ENCODE results near the gene SYTL4.

Gene SYTL4

DNA sequence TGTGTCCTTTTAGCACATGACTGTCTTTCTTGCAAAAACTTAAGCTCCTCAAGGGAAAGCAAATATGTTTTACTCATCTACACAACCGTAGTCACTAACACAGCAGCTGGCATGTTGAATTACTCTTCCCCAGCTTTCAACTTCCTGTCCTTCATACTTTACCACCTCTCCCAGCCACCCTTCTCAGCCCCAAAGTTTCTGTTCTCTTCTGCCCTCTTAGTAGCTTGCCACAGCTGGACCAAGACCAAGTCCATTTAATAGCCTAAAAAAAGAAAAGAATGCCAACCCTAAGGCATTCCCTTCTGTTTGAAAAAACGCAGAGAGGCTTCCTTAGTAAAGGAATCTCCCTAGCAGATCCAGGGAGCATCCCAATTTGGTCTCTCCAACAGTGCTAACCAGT, 51.2 kb downstream of the SYTL4 start:
- TF ChIP-seq EZH2phosphoT487 (IDR thresholded peaks at IDR 0.05; ENCODE audit: borderline replicate concordance, low read length) = no peak
- no peak for TF ChIP-seq CTCF (IDR thresholded peaks at IDR 0.05; ENCODE audit: low read depth, low read length, poor library complexity, severe bottlenecking)
- Histone ChIP-seq H4K20me1 (ENCODE audit: control insufficient read depth, insufficient read depth, low read depth, low read length) (no peaks in the 10 kb centered on the region), H3K9me3 (ENCODE audit: control insufficient read depth, insufficient read depth, low read length) (no peaks in the 10 kb centered on the region)

DNA sequence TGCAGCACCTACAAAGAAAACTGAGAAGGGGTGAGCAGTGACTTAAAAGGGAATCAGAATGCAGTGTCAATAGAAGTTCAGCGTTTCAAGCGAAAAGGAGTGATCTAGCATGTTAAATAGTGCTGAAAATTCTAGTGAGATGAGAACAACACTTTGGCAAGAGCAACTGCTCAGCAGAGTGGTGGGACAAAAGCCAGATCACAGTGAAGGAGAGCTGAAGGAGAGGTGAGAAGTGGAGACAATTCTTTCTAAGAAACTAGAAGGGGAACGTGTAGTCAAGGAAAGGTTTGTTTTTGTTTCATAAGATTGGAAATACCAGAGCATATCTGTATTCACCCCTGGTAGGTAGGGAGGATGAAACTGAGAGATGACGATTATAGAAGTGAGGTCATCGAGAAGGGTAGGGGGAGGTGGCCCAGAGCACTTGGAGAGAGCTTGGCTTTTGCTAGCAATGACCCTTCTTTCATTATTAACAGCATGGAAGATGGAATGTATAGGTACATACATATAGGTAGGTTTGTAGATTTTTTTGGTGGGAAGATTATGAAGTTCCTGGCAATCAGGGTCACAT, 54.2 kb downstream of the SYTL4 start:
- no peaks in the 10 kb centered on the region for H3K9me2 ChIP-seq (replicated peaks; ENCODE audit: control insufficient read depth, low read length)
- no peaks in the 10 kb centered on the region for H3K36me3 ChIP-seq (ENCODE audit: control insufficient read depth, low read length)
- H3K4me3 ChIP-seq (ENCODE audit: low read length) = no peak overlapping the region
- no peak for TF ChIP-seq EZH2phosphoT487 (IDR thresholded peaks at IDR 0.05; ENCODE audit: borderline replicate concordance, low read length)
- TF ChIP-seq CTCF (IDR thresholded peaks at IDR 0.05; ENCODE audit: low read depth, low read length, poor library complexity, severe bottlenecking) = no peak
- H3K79me2 ChIP-seq (ENCODE audit: control insufficient read depth, low read length) = no peaks in the 10 kb centered on the region
- peaks cover 20% of the 10 kb centered on the region for H3K4me1 ChIP-seq (ENCODE audit: control insufficient read depth, low read length)
- H3K4me2 ChIP-seq (ENCODE audit: low read length) = no peak overlapping the region
- H4K20me1 ChIP-seq (ENCODE audit: control insufficient read depth, insufficient read depth, low read depth, low read length) = no peaks in the 10 kb centered on the region
- no peak overlapping the region for H3K27ac ChIP-seq (ENCODE audit: low read depth, low read length)
- H3F3A ChIP-seq (ENCODE audit: control insufficient read depth, insufficient read depth) = no peaks in the 10 kb centered on the region
- no peaks in the 10 kb centered on the region for H3K27me3 ChIP-seq (ENCODE audit: control insufficient read depth, low read length)
- H3K9me3 ChIP-seq (ENCODE audit: control insufficient read depth, insufficient read depth, low read length) = no peaks in the 10 kb centered on the region

More for the DNA sequence above, 51.2 kb downstream of the SYTL4 start:
- H3K27ac ChIP-seq (ENCODE audit: low read depth, low read length) = no peak overlapping the region
- no peak overlapping the region for H3K4me3 ChIP-seq (ENCODE audit: low read length)
- H3K4me1 ChIP-seq (ENCODE audit: control insufficient read depth, low read length) = no peaks in the 10 kb centered on the region
- H3F3A ChIP-seq (ENCODE audit: control insufficient read depth, insufficient read depth) = no peaks in the 10 kb centered on the region
- H3K79me2 ChIP-seq (ENCODE audit: control insufficient read depth, low read length) = no peaks in the 10 kb centered on the region
- H3K27me3 ChIP-seq (ENCODE audit: control insufficient read depth, low read length) = no peaks in the 10 kb centered on the region
- no peaks in the 10 kb centered on the region for H3K36me3 ChIP-seq (ENCODE audit: control insufficient read depth, low read length)
- no peak overlapping the region for H3K4me2 ChIP-seq (ENCODE audit: low read length)
- no peaks in the 10 kb centered on the region for H3K9me2 ChIP-seq (replicated peaks; ENCODE audit: control insufficient read depth, low read length)

GRCh38 chrX:100674705-100675104, 57.2 kb downstream of the SYTL4 start:
- H3K9me3 ChIP-seq (ENCODE audit: control insufficient read depth, insufficient read depth, low read length) = no peaks in the 10 kb centered on the region
- no peaks in the 10 kb centered on the region for H3K36me3 ChIP-seq (ENCODE audit: control insufficient read depth, low read length)
- H3K27ac ChIP-seq (ENCODE audit: low read depth, low read length) = no peak overlapping the region
- H4K20me1 ChIP-seq (ENCODE audit: control insufficient read depth, insufficient read depth, low read depth, low read length) = no peaks in the 10 kb centered on the region
- H3K79me2 ChIP-seq (ENCODE audit: control insufficient read depth, low read length) = no peaks in the 10 kb centered on the region
- no peaks in the 10 kb centered on the region for H3K27me3 ChIP-seq (ENCODE audit: control insufficient read depth, low read length)
- no peaks in the 10 kb centered on the region for H3F3A ChIP-seq (ENCODE audit: control insufficient read depth, insufficient read depth)
- H3K4me1 ChIP-seq (ENCODE audit: control insufficient read depth, low read length) = peaks cover 20% of the 10 kb centered on the region
- peak overlapping the region; percentile 24 for H3K4me3 ChIP-seq (ENCODE audit: low read length)
- TF ChIP-seq EZH2phosphoT487 (IDR thresholded peaks at IDR 0.05; ENCODE audit: borderline replicate concordance, low read length) (no peak), CTCF (IDR thresholded peaks at IDR 0.05; ENCODE audit: low read depth, low read length, poor library complexity, severe bottlenecking) (no peak)
- peak overlapping the region; percentile 61 for H3K4me2 ChIP-seq (ENCODE audit: low read length)
- no peaks in the 10 kb centered on the region for H3K9me2 ChIP-seq (replicated peaks; ENCODE audit: control insufficient read depth, low read length)
